H1 (cell line): ENCODE data around the gene TMEM120A. TPM values are rescaled to one million over a fixed set of nuclear protein-coding genes. Genes with fewer than 3 reads are reported as not detected.

Experiments
- HDAC6 ChIP-seq: IDR thresholded peaks from one replicate; pipeline ENCODE4 v1.7.1; 2012; ENCODE audit warnings: low read depth, mild to moderate bottlenecking, inconsistent platforms, low read length, moderate library complexity
- NRF1 ChIP-seq: IDR thresholded peaks from 2 replicates; pipeline ENCODE4 v1.6.1; 2011; ENCODE audit warnings: mild to moderate bottlenecking, low read depth, low read length, improper control_type of control experiment
- RAD21 ChIP-seq, 2 experiments: IDR thresholded peaks in 1 of 2; conservative IDR thresholded peaks in 1 of 2; 2 replicates each; pipeline ENCODE4 v1.6.1; 2011; ENCODE audit warnings: low read depth in 2 of 2, low read length in 2 of 2, improper control_type of control experiment in 1 of 2, inconsistent platforms in 1 of 2, mild to moderate bottlenecking in 1 of 2, moderate library complexity in 1 of 2
- SP1 ChIP-seq: IDR thresholded peaks from 2 replicates; pipeline ENCODE4 v1.6.1; 2011; ENCODE audit warnings: low read depth, low read length
- SP2 ChIP-seq: IDR thresholded peaks from 2 replicates; pipeline ENCODE4 v1.6.1; 2012; ENCODE audit warnings: mild to moderate bottlenecking, low read length, inconsistent platforms
- TCF12 ChIP-seq: IDR thresholded peaks from 2 replicates; pipeline ENCODE4 v1.6.1; 2011; ENCODE audit warnings: low read depth, mild to moderate bottlenecking, low read length
- polyA plus RNA-seq, 7 experiments: library from polyadenylated mRNA; depleted of rRNA in 3 of 7; stranded (reverse) in 5 of 7; unstranded in 2 of 7; fragments of >200 nt in 5 of 7; fragments of 200-250 nt in 2 of 7; gene quantifications; 1 replicate in 5 of 7; 2 replicates in 1 of 7; 4 replicates in 1 of 7; pipeline versions ENCODE4 v1.2.1 to v1.2.3, GENCODE V29; 2011 to 2013; ENCODE audit warnings: missing spikeins in 2 of 7, mixed read lengths in 2 of 7
- total RNA-seq: library from RNA; stranded (reverse); fragmentation: NEBNext Ultra II Directional; extraction: Animal tissue kit (Norgen Biotek cat#: 25700); gene quantifications from 2 replicates; pipeline ENCODE4 v1.2.1, GENCODE V29; 2021

The TMEM120A gene
- total and polyA plus RNA-seq, 2 of the 8 experiments (the other 6 are each of a cell fraction or from before 2014, with no cell fraction given), result 15.6 to 49.9 TPM

DNA sequence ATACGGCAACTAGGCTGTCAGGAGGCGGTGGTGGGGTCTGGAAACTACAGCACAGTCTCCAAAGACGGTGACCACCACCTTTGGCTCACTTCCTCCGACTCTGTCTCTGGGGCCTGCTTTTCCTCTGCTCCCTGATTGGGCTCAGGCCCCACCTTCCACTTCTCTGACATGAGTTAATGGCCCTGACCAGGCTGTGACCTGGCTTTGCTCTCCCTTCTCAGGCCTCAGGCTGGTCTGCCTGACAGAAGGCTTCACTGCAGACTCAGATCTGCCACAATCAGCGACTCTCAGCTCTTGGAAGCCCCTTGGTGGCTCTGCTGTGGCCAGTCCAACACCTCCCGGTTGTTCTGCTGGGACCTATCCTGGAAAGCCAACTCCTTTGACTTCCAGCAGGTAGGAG lies 45.7 kb upstream of the TMEM120A start (continued):
- TF ChIP-seq NRF1 (no peak), SP2 (no peak), TCF12 (no peak), HDAC6 (no peak), RAD21 (IDR thresholded peaks at IDR 0.05 in 1 of 2, conservative IDR thresholded peaks at IDR 0.05 in 1 of 2; ENCODE audit: low read depth in 2 of 2, low read length in 2 of 2) (no peak), SP1 (no peak)
